GM23248 (cell line): Measurements from ENCODE around the gene ENTHD1. TPM values are rescaled to one million over a fixed set of nuclear protein-coding genes. Genes with fewer than 3 reads are reported as not detected.

Experiments
- DNase-seq: peaks from one replicate; pipeline ENCODE4 v3.0.0-alpha.2; 2015
- H2AFZ ChIP-seq: fragments of 200-600 bp; sonication (generic); 2 replicates; pipeline ENCODE4 v1.6.1; 2016; ENCODE audit warnings: antibody characterized with exemption
- H3F3A ChIP-seq: fragments of 200-600 bp; sonication (generic); 2 replicates; pipeline ENCODE4 v1.6.1; 2016; ENCODE audit warnings: mild to moderate bottlenecking, antibody characterized with exemption, mixed run types; ENCODE audit not compliant: insufficient read depth
- H3K27ac ChIP-seq: fragments of 200-600 bp; sonication (generic); 2 replicates; pipeline ENCODE4 v1.5.1; 2016; ENCODE audit warnings: mild to moderate bottlenecking
- H3K27me3 ChIP-seq: fragments of 200-600 bp; sonication (generic); replicated peaks from 2 replicates; pipeline ENCODE4 v1.6.1; 2016; ENCODE audit warnings: mild to moderate bottlenecking; ENCODE audit not compliant: insufficient read depth
- H3K36me3 ChIP-seq: fragments of 200-600 bp; sonication (generic); 2 replicates; pipeline ENCODE4 v1.6.1; 2016; ENCODE audit warnings: low read depth, mild to moderate bottlenecking
- H3K4me1 ChIP-seq: fragments of 200-600 bp; sonication (generic); 2 replicates; pipeline ENCODE4 v1.6.1; 2016; ENCODE audit warnings: mild to moderate bottlenecking; ENCODE audit not compliant: insufficient read depth
- H3K4me2 ChIP-seq: fragments of 200-600 bp; sonication (generic); one replicate; pipeline ENCODE4 v1.6.1; 2016; ENCODE audit warnings: mild to moderate bottlenecking; ENCODE audit not compliant: unreplicated experiment
- H3K4me3 ChIP-seq: fragments of 200-600 bp; sonication (generic); 2 replicates; pipeline ENCODE4 v1.5.1; 2016; ENCODE audit warnings: mild to moderate bottlenecking
- H3K79me2 ChIP-seq: fragments of 200-600 bp; sonication (generic); 2 replicates; pipeline ENCODE4 v1.6.1; 2016; ENCODE audit warnings: mild to moderate bottlenecking; ENCODE audit not compliant: insufficient read depth
- H3K9ac ChIP-seq: fragments of 200-600 bp; sonication (generic); 2 replicates; pipeline ENCODE4 v1.6.1; 2016; ENCODE audit warnings: mild to moderate bottlenecking
- H3K9me2 ChIP-seq: fragments of 200-600 bp; sonication (generic); 2 replicates; pipeline ENCODE4 v1.6.1; 2016; ENCODE audit warnings: mixed run types, mild to moderate bottlenecking, moderate library complexity; ENCODE audit not compliant: insufficient read depth
- H3K9me3 ChIP-seq: fragments of 200-600 bp; sonication (generic); one replicate; pipeline ENCODE4 v1.6.1; 2017; ENCODE audit warnings: low read depth
- H4K20me1 ChIP-seq: fragments of 200-600 bp; sonication (generic); 2 replicates; pipeline ENCODE4 v1.6.0; 2016; ENCODE audit not compliant: insufficient read depth
- EZH2 ChIP-seq: fragments of 200-600 bp; sonication (generic); IDR thresholded peaks from 2 replicates; pipeline ENCODE4 v1.6.1; 2018; ENCODE audit warnings: antibody characterized with exemption, mild to moderate bottlenecking; ENCODE audit not compliant: insufficient read depth, poor library complexity, severe bottlenecking
- EZH2phosphoT487 ChIP-seq: fragments of 200-600 bp; sonication (generic); IDR thresholded peaks from 2 replicates; pipeline ENCODE4 v1.6.1; 2018; ENCODE audit warnings: antibody characterized with exemption, moderate library complexity, mild to moderate bottlenecking, low read depth; ENCODE audit not compliant: insufficient read depth
- WGBS, 2 experiments: methylation state at CpG; one replicate each; pipeline ENCODE4 v1.1.6; 2015 to 2017; ENCODE audit warnings: low lambda C conversion rate in 2 of 2, low coverage in 1 of 2; ENCODE audit errors: missing lambda C conversion rate in 2 of 2; 5-methylcytosine and 5-hydroxymethylcytosine counted together
- in situ Hi-C: fragments of 300-500 bp; cut with MboI; formaldehyde crosslinking; loops from 2 replicates; pipeline ENCODE4 v1.15.0; 2020
- polyA plus RNA-seq: library from polyadenylated mRNA; unstranded; fragments of >200 nt; fragmentation: Nextera tagmentation; extraction: Ambion mirVana; gene quantifications from 2 replicates; pipeline ENCODE4 v1.2.1, GENCODE V29; 2016
- total RNA-seq: library from RNA; depleted of rRNA; stranded (reverse); fragments of >200 nt; shearing (Covaris generic); gene quantifications from 2 replicates; pipeline ENCODE4 v1.2.3, GENCODE V29; 2014

Gene ENTHD1
- total and polyA plus RNA-seq, 2 experiments from 2014 or later = not detected

DNA sequence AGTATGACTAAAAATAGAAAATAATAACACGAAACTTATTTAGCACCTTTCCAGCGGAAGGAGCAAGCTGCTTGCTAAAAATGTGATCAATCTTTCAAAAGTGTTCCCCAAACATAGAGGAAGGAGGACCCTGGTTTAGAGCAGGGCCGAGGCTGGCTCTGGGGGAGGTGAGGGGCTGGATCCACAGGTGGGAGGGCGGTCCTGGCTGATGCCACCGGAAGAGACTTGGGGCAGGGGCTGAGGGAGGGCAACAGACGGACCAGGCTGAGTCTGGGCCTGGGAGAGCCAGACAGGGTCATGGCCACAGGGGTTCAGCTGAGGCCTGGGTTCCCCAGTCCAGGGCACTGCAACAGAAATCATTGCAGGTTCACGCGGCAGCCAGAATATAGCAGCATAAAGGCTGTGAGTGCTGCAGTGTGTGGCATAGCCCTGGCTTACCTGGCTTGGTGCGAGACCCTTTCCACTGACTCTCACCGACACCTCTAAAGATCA is 179.7 kb downstream of the ENTHD1 start:
- in situ Hi-C loops = no loop called here
- Histone ChIP-seq H3F3A (no peaks in the 10 kb centered on the region), H3K9ac (no peak overlapping the region), H3K9me2 (no peaks in the 10 kb centered on the region), H4K20me1 (no peaks in the 10 kb centered on the region), H2AFZ (no peak overlapping the region), H3K79me2 (no peaks in the 10 kb centered on the region), H3K27me3 (peaks cover 38% of the 10 kb centered on the region), H3K4me2 (no peak overlapping the region), H3K4me1 (no peaks in the 10 kb centered on the region), H3K4me3 (no peak overlapping the region), H3K9me3 (no peaks in the 10 kb centered on the region), H3K36me3 (no peaks in the 10 kb centered on the region), H3K27ac (no peak overlapping the region)
- DNase-seq = no peak
- TF ChIP-seq EZH2phosphoT487 = no peak
- no peak for TF ChIP-seq EZH2
- 61 to 63% methylated on average over 10 of the region's 10 CpGs for WGBS, 2 experiments

DNA sequence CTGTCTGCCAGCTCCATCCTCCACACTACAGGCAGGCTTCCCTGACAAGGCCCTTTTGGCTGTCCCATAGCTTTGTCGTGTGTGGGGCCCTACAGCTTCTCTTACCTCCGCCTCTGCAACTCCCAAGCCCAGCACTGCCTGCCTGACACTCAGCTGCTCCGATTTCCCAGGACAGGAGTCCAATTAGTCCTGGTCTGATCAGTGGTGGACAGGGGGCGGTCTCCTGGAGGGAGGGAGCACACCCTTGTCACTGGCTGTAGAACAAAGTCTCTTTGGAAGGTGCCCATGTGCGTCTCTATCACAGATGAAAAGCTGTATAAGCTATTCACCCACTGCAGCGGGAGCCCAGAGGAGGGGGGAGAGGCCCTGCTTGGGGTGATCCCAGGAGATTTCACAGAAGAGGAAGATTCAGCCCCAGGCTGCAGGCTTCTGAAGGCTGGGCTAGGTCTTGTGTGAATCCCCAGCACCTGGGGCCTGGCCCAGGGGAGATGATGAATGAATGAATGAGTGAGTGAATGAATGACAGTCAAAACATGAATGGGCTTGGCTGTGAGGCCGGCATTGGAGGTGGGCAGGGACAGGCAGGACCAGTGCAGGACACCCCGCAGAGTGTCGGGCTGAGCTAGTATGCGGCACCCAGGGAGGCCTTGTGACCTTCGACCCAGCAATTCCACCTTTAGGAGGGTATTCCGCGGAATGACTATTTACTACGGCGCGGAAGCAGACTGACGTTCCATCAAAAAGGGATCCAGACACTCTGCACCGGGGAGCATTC is 180.6 kb downstream of the ENTHD1 start:
- 35 to 44% methylated on average over 18 of the region's 18 CpGs for WGBS, 2 experiments
- Histone ChIP-seq H3K9me3 (no peaks in the 10 kb centered on the region), H3K27ac (no peak overlapping the region), H3K79me2 (no peaks in the 10 kb centered on the region), H3K27me3 (peaks cover 42% of the 10 kb centered on the region), H3F3A (no peaks in the 10 kb centered on the region), H2AFZ (no peak overlapping the region), H3K9ac (no peak overlapping the region), H3K9me2 (no peaks in the 10 kb centered on the region), H3K36me3 (no peaks in the 10 kb centered on the region), H4K20me1 (no peaks in the 10 kb centered on the region), H3K4me3 (no peak overlapping the region), H3K4me1 (no peaks in the 10 kb centered on the region), H3K4me2 (no peak overlapping the region)
- no peak for TF ChIP-seq EZH2
- TF ChIP-seq EZH2phosphoT487 = no peak
- in situ Hi-C loops = no loop called here
- DNase-seq = no peak

DNA sequence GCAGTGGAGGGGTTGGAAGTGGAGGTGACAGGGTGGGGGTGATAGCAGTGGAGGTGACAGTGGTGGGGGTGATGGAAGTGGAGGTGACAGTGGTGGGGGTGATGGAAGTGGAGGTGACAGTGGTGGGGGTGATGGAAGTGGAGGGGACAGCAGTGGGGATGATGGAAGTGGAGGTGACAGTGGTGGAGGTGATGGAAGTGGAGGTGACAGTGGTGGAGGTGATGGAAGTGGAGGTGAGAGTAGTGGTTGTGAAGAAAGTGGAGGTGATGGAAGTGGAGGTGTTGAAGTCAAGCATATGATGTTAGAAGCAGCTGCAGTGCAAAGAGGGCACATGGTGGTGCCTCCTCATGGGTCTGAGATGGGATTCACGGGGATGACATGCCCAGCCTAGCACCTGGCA is 181.5 kb downstream of the ENTHD1 start:
- Histone ChIP-seq H3K9me2 (no peaks in the 10 kb centered on the region), H3K9ac (no peak overlapping the region), H3K27me3 (peaks cover 42% of the 10 kb centered on the region), H3K79me2 (no peaks in the 10 kb centered on the region), H3F3A (no peaks in the 10 kb centered on the region), H3K9me3 (no peaks in the 10 kb centered on the region), H3K4me2 (no peak overlapping the region), H4K20me1 (no peaks in the 10 kb centered on the region), H3K4me1 (no peaks in the 10 kb centered on the region), H3K4me3 (no peak overlapping the region), H3K36me3 (no peaks in the 10 kb centered on the region), H2AFZ (no peak overlapping the region), H3K27ac (no peak overlapping the region)
- in situ Hi-C loops = no loop called here
- DNase-seq = no peak
- WGBS, 2 experiments = 29 to 36% methylated on average over 1 of the region's 1 CpG
- TF ChIP-seq EZH2 = no peak

DNA sequence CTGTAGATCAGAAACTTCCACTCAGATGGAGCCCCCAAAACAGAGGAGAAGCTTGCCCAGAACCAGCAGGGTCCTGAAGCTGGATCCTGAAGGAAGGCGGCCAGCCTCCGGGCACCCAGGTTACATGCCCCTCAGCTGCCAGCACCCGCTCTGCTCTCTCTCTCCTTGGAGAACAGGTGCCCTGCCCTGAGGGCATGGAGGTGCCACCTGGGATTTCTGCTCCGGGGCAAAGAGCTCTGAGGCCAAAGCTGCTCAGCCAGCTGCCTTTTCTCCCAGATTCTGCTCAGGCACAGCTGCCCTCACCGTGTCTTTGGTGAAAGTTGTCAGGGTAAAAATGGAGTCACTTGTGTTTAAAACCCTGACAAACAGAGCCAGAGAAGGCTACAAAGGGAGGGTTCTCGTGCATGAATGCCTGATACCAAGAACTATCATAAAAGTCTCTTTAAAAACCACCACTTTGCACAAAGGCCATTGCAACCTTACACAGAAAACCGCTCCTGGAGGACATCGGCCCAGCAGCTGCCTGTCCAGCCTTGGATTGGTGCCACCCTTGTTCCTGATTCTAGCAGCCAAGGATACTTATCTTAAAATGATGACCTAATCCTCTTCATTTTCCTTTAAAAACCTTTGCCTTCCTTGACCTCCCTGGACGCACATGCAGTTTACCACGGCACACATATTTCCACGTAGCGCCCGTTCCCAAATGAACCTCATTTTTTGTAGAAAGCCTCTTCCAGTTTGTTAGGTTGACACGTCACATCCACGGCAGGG is 183.0 kb downstream of the ENTHD1 start:
- TF ChIP-seq EZH2 (no peak), EZH2phosphoT487 (no peak)
- H3K9me2 ChIP-seq = no peaks in the 10 kb centered on the region
- no peaks in the 10 kb centered on the region for H4K20me1 ChIP-seq
- H3K27me3 ChIP-seq = peaks cover 30% of the 10 kb centered on the region
- DNase-seq = no peak
- no peak overlapping the region for H2AFZ ChIP-seq
- no peaks in the 10 kb centered on the region for H3K4me1 ChIP-seq
- no peak overlapping the region for H3K4me3 ChIP-seq
- in situ Hi-C loops = no loop called here
- WGBS, 2 experiments = 56 to 57% methylated on average over 15 of the region's 15 CpGs
- no peaks in the 10 kb centered on the region for H3K79me2 ChIP-seq
- no peaks in the 10 kb centered on the region for H3F3A ChIP-seq
- H3K9ac ChIP-seq = no peak overlapping the region
- H3K9me3 ChIP-seq = no peaks in the 10 kb centered on the region
- H3K4me2 ChIP-seq = no peak overlapping the region
- H3K27ac ChIP-seq = no peak overlapping the region
- H3K36me3 ChIP-seq = no peaks in the 10 kb centered on the region
